SK-N-SH (cell line): ENCODE results near the gene IGFL1. TPM values are rescaled to one million over a fixed set of nuclear protein-coding genes. Genes with fewer than 3 reads are reported as not detected.

Experiments used
- CTCF ChIA-PET: fragments of 300-600, 350-600 bp; formaldehyde crosslinking; extraction: SDS; loops from one replicate; lab custom pipeline; 2021; lab: Yijun Ruan, JAX
- POLR2A ChIA-PET: fragments of 350-600 bp; sonication (Branson Sonifier 250); formaldehyde crosslinking; extraction: SDS; loops from one replicate; lab custom pipeline; 2020; ENCODE audit warnings: antibody characterized with exemption, inconsistent platforms; lab: Yijun Ruan, JAX
- DNase-seq: peaks from one replicate; pipeline ENCODE4 v3.0.0; 2012
- H2AFZ ChIP-seq: fragments of 200-600 bp; sonication (generic); 2 replicates; pipeline ENCODE4 v1.8.1; 2016; ENCODE audit warnings: antibody characterized with exemption, mild to moderate bottlenecking, low read depth
- H3F3A ChIP-seq: fragments of 200-600 bp; sonication (generic); replicated peaks from 2 replicates; pipeline ENCODE3; 2016; ENCODE audit warnings: antibody characterized with exemption, mild to moderate bottlenecking; ENCODE audit not compliant: insufficient read depth
- H3K27ac ChIP-seq, 2 experiments: fragments of 200-500 bp in 1 of 2; fragments of 200-600 bp in 1 of 2; sonication (Bioruptor generic) in 1 of 2; sonication (generic), shearing (Covaris generic) in 1 of 2; 2 replicates each; pipeline versions ENCODE4 v1.5.1 to v1.6.1; 2014 to 2016; ENCODE audit warnings: low read depth in 2 of 2, inconsistent platforms in 1 of 2, low read length in 1 of 2, mild to moderate bottlenecking in 1 of 2, mixed read lengths in 1 of 2
- H3K27me3 ChIP-seq: fragments of 200-600 bp; sonication (generic), shearing (Covaris generic); 2 replicates; pipeline ENCODE4 v1.6.1; 2016; ENCODE audit warnings: mixed run types; ENCODE audit not compliant: insufficient read depth
- H3K36me3 ChIP-seq, 2 experiments: fragments of 200-500 bp in 1 of 2; fragments of 200-600 bp in 1 of 2; sonication (Bioruptor generic) in 1 of 2; sonication (generic) in 1 of 2; replicated peaks in 1 of 2; 2 replicates each; pipeline versions ENCODE3 to v1.5.1; 2014 to 2016; ENCODE audit warnings: low read length in 1 of 2, mild to moderate bottlenecking in 1 of 2; ENCODE audit not compliant: insufficient read depth in 2 of 2, control insufficient read depth in 1 of 2
- H3K4me1 ChIP-seq, 2 experiments: fragments of 200-500 bp in 1 of 2; fragments of 200-600 bp in 1 of 2; sonication (Bioruptor generic) in 1 of 2; sonication (generic), shearing (Covaris generic) in 1 of 2; 2 replicates each; pipeline versions ENCODE4 v1.5.1 to v1.6.1; 2014 to 2016; ENCODE audit warnings: low read depth in 1 of 2, low read length in 1 of 2, mixed run types in 1 of 2; ENCODE audit not compliant: insufficient read depth in 2 of 2, control insufficient read depth in 1 of 2
- H3K4me2 ChIP-seq: fragments of 200-600 bp; sonication (generic), shearing (Covaris generic); 2 replicates; pipeline ENCODE4 v1.6.1; 2017; ENCODE audit warnings: mixed run types
- H3K4me3 ChIP-seq, 2 experiments: fragments of 200-500 bp in 1 of 2; fragments of 200-600 bp in 1 of 2; sonication (Bioruptor generic) in 1 of 2; sonication (generic), shearing (Covaris generic) in 1 of 2; 2 replicates each; pipeline versions ENCODE4 v1.5.1 to v1.8.1; 2014 to 2016; ENCODE audit warnings: low read depth in 2 of 2, inconsistent platforms in 1 of 2, low read length in 1 of 2, mild to moderate bottlenecking in 1 of 2, mixed read lengths in 1 of 2, moderate library complexity in 1 of 2
- H3K79me2 ChIP-seq: fragments of 200-600 bp; sonication (generic); 2 replicates; pipeline ENCODE4 v1.8.1; 2017; ENCODE audit warnings: mild to moderate bottlenecking; ENCODE audit not compliant: insufficient read depth
- H3K9ac ChIP-seq: fragments of 200-600 bp; sonication (generic); 2 replicates; pipeline ENCODE4 v1.6.1; 2017; ENCODE audit warnings: mixed run types
- H3K9me2 ChIP-seq: fragments of 200-600 bp; sonication (generic); 2 replicates; pipeline ENCODE4 v1.6.1; 2017; ENCODE audit warnings: mixed run types
- H3K9me3 ChIP-seq: fragments of 200-600 bp; sonication (generic); 2 replicates; pipeline ENCODE4 v1.6.1; 2017; ENCODE audit warnings: mixed run types, mild to moderate bottlenecking, moderate library complexity
- H4K20me1 ChIP-seq: fragments of 200-600 bp; sonication (generic); 2 replicates; pipeline ENCODE4 v1.6.1; 2017; ENCODE audit warnings: mild to moderate bottlenecking, mixed run types; ENCODE audit not compliant: insufficient read depth
- EP300 ChIP-seq, 2 experiments: IDR thresholded peaks; 2 replicates each; pipeline versions ENCODE4 v1.4.0 to v1.6.1; 2012; ENCODE audit warnings: borderline replicate concordance in 1 of 2, low read depth in 1 of 2, low read length in 1 of 2
- FOSL2 ChIP-seq: IDR thresholded peaks from 2 replicates; pipeline ENCODE4 v1.4.0; 2012; ENCODE audit warnings: low read depth, mild to moderate bottlenecking, moderate library complexity, borderline replicate concordance
- GABPA ChIP-seq: IDR thresholded peaks from 2 replicates; pipeline ENCODE4 v1.4.0; 2012; ENCODE audit warnings: low read depth, mild to moderate bottlenecking
- MXI1 ChIP-seq: IDR thresholded peaks from 2 replicates; pipeline ENCODE4 v1.6.1; 2012; ENCODE audit warnings: mild to moderate bottlenecking, low read depth, low read length, improper control_type of control experiment
- RAD21 ChIP-seq: IDR thresholded peaks from 2 replicates; pipeline ENCODE4 v1.6.1; 2012; ENCODE audit warnings: mild to moderate bottlenecking, low read length
- RCOR1 ChIP-seq: fragments of 150-350 bp; IDR thresholded peaks from 2 replicates; pipeline ENCODE4 v1.6.1; 2017; ENCODE audit warnings: antibody characterized with exemption, low read length
- RFX5 ChIP-seq: IDR thresholded peaks from 2 replicates; pipeline ENCODE4 v1.6.1; 2012; ENCODE audit warnings: mild to moderate bottlenecking, improper control_type of control experiment, low read length
- SIN3A ChIP-seq: IDR thresholded peaks from 2 replicates; pipeline ENCODE4 v1.6.1; 2012; ENCODE audit warnings: low read depth, mild to moderate bottlenecking, low read length, moderate library complexity, borderline replicate concordance
- TEAD4 ChIP-seq: IDR thresholded peaks from 2 replicates; pipeline ENCODE4 v1.4.0; 2012; ENCODE audit warnings: mild to moderate bottlenecking, borderline replicate concordance; ENCODE audit not compliant: insufficient read depth
- WGBS: methylation state at CpG from one replicate; pipeline ENCODE4 v1.1.6; 2017; ENCODE audit warnings: low lambda C conversion rate; 5-methylcytosine and 5-hydroxymethylcytosine counted together
- polyA plus RNA-seq, 3 experiments: library from polyadenylated mRNA; depleted of rRNA; stranded (reverse); fragments of >200 nt; gene quantifications; 2 replicates each; pipeline ENCODE4 v1.2.3, GENCODE V29; 2012
- TF ChIP-seq, protein P1 (sequence below): IDR thresholded peaks from 2 replicates; pipeline ENCODE4 v1.4.0; 2012; ENCODE audit warnings: low read depth, borderline replicate concordance
- TF ChIP-seq, protein P2 (sequence below): IDR thresholded peaks from 2 replicates; pipeline ENCODE4 v1.4.0; 2012; ENCODE audit warnings: low read depth
- TF ChIP-seq, protein P3 (sequence below): fragments of 150-350 bp; IDR thresholded peaks from 2 replicates; pipeline ENCODE4 v1.6.1; 2016; ENCODE audit warnings: mild to moderate bottlenecking, low read depth, low read length
- TF ChIP-seq, protein P4 (sequence below): IDR thresholded peaks from 2 replicates; pipeline ENCODE4; 2012

Gene IGFL1
- polyA plus RNA-seq (2012; rRNA removed) = not detected in 2 replicates
- not detected in 2 replicates for polyA plus RNA-seq (2012; cell fraction: cytosol; rRNA removed)
- polyA plus RNA-seq (2012; cell fraction: nucleus; rRNA removed) = 0.10 TPM in 1 of 2 replicates, not detected in the other

DNA sequence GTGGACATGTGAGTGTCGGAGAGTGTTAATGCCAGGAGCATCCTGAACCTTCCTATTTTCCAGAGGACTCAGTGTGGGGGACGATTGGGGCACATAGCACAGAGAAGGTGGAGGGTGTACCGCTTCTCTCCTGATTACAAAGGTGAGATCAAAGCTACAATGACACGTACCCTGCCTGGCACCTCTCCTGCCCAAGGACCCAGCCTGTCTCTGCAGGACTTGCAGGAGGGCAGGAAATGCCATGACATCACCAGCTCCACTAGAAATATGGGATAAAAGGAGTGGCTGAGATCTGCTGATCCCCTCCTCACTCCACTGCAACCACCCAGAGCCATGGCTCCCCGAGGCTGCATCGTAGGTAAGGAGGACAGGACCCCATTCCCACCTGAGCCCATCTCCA lies at the start of gene IGFL1:
Gene IGFL1 (plus strand): TSS at position 301 of the 400 bp plus-strand sequence. CDS start 33 bp downstream, at position 334.
- H3K4me3 ChIP-seq = no peak within 1 kb of the TSS
- peaks cover 4% of the 10 kb centered on the region for H3F3A ChIP-seq
- H3K4me1 ChIP-seq = no peaks in the 10 kb centered on the region
- H3K27ac ChIP-seq = no peak within 1 kb of the TSS
- no peak for DNase-seq
- H3K9me2 ChIP-seq = no peaks in the 10 kb centered on the region
- no peaks in the 10 kb centered on the region for H3K9me3 ChIP-seq
- ChIA-PET CTCF (interaction anchor here (1.1 to 1.4 kb wide), 2 partner anchors 201 to 213 kb away, joined by 3 to 6 read pairs; no protein-coding TSS in a partner anchor), POLR2A (no interaction called here)
- no peaks in the 10 kb centered on the region for H4K20me1 ChIP-seq
- peaks cover 86% of the 10 kb centered on the region for H3K27me3 ChIP-seq
- no peaks in the 10 kb centered on the region for H3K36me3 ChIP-seq
- 10% methylated on average over 6 of the region's 6 CpGs for WGBS
- no peak for TF ChIP-seq GABPA
- no peak for TF ChIP-seq MXI1
- no peak for TF ChIP-seq RCOR1
- TF ChIP-seq, protein P1, sequence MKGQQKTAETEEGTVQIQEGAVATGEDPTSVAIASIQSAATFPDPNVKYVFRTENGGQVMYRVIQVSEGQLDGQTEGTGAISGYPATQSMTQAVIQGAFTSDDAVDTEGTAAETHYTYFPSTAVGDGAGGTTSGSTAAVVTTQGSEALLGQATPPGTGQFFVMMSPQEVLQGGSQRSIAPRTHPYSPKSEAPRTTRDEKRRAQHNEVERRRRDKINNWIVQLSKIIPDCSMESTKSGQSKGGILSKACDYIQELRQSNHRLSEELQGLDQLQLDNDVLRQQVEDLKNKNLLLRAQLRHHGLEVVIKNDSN = no peak
- TF ChIP-seq SIN3A = no peak
- TF ChIP-seq RAD21 = no peak
- no peak for TF ChIP-seq TEAD4
- no peak for TF ChIP-seq RFX5
- TF ChIP-seq, protein P2, sequence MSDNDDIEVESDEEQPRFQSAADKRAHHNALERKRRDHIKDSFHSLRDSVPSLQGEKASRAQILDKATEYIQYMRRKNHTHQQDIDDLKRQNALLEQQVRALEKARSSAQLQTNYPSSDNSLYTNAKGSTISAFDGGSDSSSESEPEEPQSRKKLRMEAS = no peak
- TF ChIP-seq EP300 (IDR thresholded peaks at IDR 0.05; ENCODE audit: borderline replicate concordance in 1 of 2, low read depth in 1 of 2, low read length in 1 of 2) = no peak
- TF ChIP-seq, protein P3, sequence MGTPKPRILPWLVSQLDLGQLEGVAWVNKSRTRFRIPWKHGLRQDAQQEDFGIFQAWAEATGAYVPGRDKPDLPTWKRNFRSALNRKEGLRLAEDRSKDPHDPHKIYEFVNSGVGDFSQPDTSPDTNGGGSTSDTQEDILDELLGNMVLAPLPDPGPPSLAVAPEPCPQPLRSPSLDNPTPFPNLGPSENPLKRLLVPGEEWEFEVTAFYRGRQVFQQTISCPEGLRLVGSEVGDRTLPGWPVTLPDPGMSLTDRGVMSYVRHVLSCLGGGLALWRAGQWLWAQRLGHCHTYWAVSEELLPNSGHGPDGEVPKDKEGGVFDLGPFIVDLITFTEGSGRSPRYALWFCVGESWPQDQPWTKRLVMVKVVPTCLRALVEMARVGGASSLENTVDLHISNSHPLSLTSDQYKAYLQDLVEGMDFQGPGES = no peak
- no peak for TF ChIP-seq FOSL2
- TF ChIP-seq, protein P4, sequence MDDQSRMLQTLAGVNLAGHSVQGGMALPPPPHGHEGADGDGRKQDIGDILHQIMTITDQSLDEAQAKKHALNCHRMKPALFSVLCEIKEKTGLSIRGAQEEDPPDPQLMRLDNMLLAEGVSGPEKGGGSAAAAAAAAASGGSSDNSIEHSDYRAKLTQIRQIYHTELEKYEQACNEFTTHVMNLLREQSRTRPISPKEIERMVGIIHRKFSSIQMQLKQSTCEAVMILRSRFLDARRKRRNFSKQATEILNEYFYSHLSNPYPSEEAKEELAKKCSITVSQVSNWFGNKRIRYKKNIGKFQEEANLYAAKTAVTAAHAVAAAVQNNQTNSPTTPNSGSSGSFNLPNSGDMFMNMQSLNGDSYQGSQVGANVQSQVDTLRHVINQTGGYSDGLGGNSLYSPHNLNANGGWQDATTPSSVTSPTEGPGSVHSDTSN = no peak
- H3K4me2 ChIP-seq = no peak within 1 kb of the TSS
- H3K79me2 ChIP-seq = no peaks in the 10 kb centered on the region
- H2AFZ ChIP-seq = no peak within 1 kb of the TSS
- H3K9ac ChIP-seq = no peak within 1 kb of the TSS
